Measurements from ENCODE around the gene TPSB2. TPM values are rescaled to one million over a fixed set of nuclear protein-coding genes. Genes with fewer than 3 reads are reported as not detected.
"Not testable (repeated sequence)": the region's sequence is repeated elsewhere in the genome, so short reads cannot be mapped to it uniquely, and the experiment has no call there.

TPSB2 gene
- total RNA-seq (2021) (not detected in 2 replicates), Bru-seq, nascent RNA (not detected), BruChase-seq, experiment 1, labeled RNA remaining after a 2-hour chase (not detected), BruChase-seq, experiment 2, labeled RNA remaining after a 6-hour chase (not detected)
- long read RNA-seq: 0 reads

GRCh38 chr16:1230084-1230470, at the start of gene TPSB2:
Gene TPSB2 (minus strand): TSS chr16:1230184. CDS start chr16:1229951, 233 bp downstream.
- H2AFZ ChIP-seq; H3K27me3 ChIP-seq (ENCODE audit: insufficient read depth, low read depth); H3F3A ChIP-seq (ENCODE audit: insufficient read depth, low read depth); H3K27ac ChIP-seq; H3K4me1 ChIP-seq (replicated peaks; ENCODE audit: insufficient read depth); H3K4me3 ChIP-seq; H3K9me2 ChIP-seq (ENCODE audit: insufficient read depth); CTCF ChIA-PET; H3K79me2 ChIP-seq (ENCODE audit: low read depth); H3K4me2 ChIP-seq; intact Hi-C loops (cut with micrococcal nuclease; ENCODE audit: unreplicated experiment); H3K36me3 ChIP-seq (ENCODE audit: low read depth); BruUV-seq (replicated peaks); POLR2A ChIA-PET (ENCODE audit: unreplicated experiment); H3K9me3 ChIP-seq (ENCODE audit: insufficient read depth, low read depth); H4K20me1 ChIP-seq (ENCODE audit: insufficient read depth); DNase-seq: not testable (repeated sequence)

- no peak overlapping the region for H2AFZ ChIP-seq
- H3K79me2 ChIP-seq (ENCODE audit: low read depth): no peaks in the 10 kb centered on the region
- CTCF ChIA-PET: no interaction called here
- H3K4me1 ChIP-seq (replicated peaks; ENCODE audit: insufficient read depth): no peaks in the 10 kb centered on the region
- peaks cover 54% of the 10 kb centered on the region for H3K27me3 ChIP-seq (ENCODE audit: insufficient read depth, low read depth)
- no TSS peak for BruUV-seq (replicated peaks)
- POLR2A ChIA-PET (ENCODE audit: unreplicated experiment): interaction anchor here (0.5 to 0.6 kb wide), 2 partner anchors 52 to 566 kb away, joined by 3 read pairs; no protein-coding TSS in a partner anchor
- intact Hi-C loops (cut with micrococcal nuclease; ENCODE audit: unreplicated experiment): no loop called here
- no peaks in the 10 kb centered on the region for H3K36me3 ChIP-seq (ENCODE audit: low read depth)
- no peak overlapping the region for H3K4me3 ChIP-seq
- no peak for DNase-seq
- H3K4me2 ChIP-seq: no peak overlapping the region
- no peaks in the 10 kb centered on the region for H3K9me3 ChIP-seq (ENCODE audit: insufficient read depth, low read depth)
- H4K20me1 ChIP-seq (ENCODE audit: insufficient read depth): no peaks in the 10 kb centered on the region
- no peaks in the 10 kb centered on the region for H3K9me2 ChIP-seq (ENCODE audit: insufficient read depth)
- TF ChIP-seq CTCF (conservative IDR thresholded peaks at IDR 0.05) (no peak), EZH2 (IDR thresholded peaks at IDR 0.05; ENCODE audit: low read depth) (no peak)
- H3F3A ChIP-seq (ENCODE audit: insufficient read depth, low read depth): no peaks in the 10 kb centered on the region; the same call in 1 of the 2 replicates
- H3K27ac ChIP-seq: no peak overlapping the region
These were observed 49.3 kb upstream of the TPSB2 start for GRCh38 chr16:1279081-1279944.

- H3K4me1 ChIP-seq (replicated peaks; ENCODE audit: insufficient read depth): no peaks in the 10 kb centered on the region
- no TSS peak for BruUV-seq (replicated peaks)
- no peaks in the 10 kb centered on the region; the same call in 1 of the 2 replicates for H3F3A ChIP-seq (ENCODE audit: insufficient read depth, low read depth)
- no peak for DNase-seq
- peaks cover 50% of the 10 kb centered on the region for H3K27me3 ChIP-seq (ENCODE audit: insufficient read depth, low read depth)
- H3K4me3 ChIP-seq: no peak overlapping the region
- H3K27ac ChIP-seq: no peak overlapping the region
- H3K9me2 ChIP-seq (ENCODE audit: insufficient read depth): no peaks in the 10 kb centered on the region
- POLR2A ChIA-PET (ENCODE audit: unreplicated experiment): no interaction called here
- H3K9me3 ChIP-seq (ENCODE audit: insufficient read depth, low read depth): no peaks in the 10 kb centered on the region
- intact Hi-C loops (cut with micrococcal nuclease; ENCODE audit: unreplicated experiment): no loop called here
- CTCF ChIA-PET: no interaction called here
- no peak overlapping the region for H2AFZ ChIP-seq
- no peak overlapping the region for H3K4me2 ChIP-seq
- H3K36me3 ChIP-seq (ENCODE audit: low read depth): no peaks in the 10 kb centered on the region
- TF ChIP-seq CTCF (conservative IDR thresholded peaks at IDR 0.05) (no peak), EZH2 (IDR thresholded peaks at IDR 0.05; ENCODE audit: low read depth) (no peak)
- no peaks in the 10 kb centered on the region for H4K20me1 ChIP-seq (ENCODE audit: insufficient read depth)
- no peaks in the 10 kb centered on the region for H3K79me2 ChIP-seq (ENCODE audit: low read depth)
These were observed 48.5 kb upstream of the TPSB2 start for GRCh38 chr16:1278477-1278876.
